ENCODE data around the gene IQCE.

The IQCE gene

GRCh38 chr7:2616387-2617324 is 57.9 kb downstream of the IQCE start:
- no peak for DNase-seq (ENCODE audit: low read depth)

- no peak for DNase-seq (ENCODE audit: low read depth)
These were observed 58.6 kb downstream of the IQCE start for GRCh38 chr7:2617325-2617905.

GRCh38 chr7:2619116-2619515 is 60.3 kb downstream of the IQCE start:
- DNase-seq (ENCODE audit: low read depth) = peak; percentile 44

GRCh38 chr7:2621061-2621828 is 62.5 kb downstream of the IQCE start:
- DNase-seq (ENCODE audit: low read depth) = peak; percentile 79

- no peak for DNase-seq (ENCODE audit: low read depth)
These were observed 63.3 kb downstream of the IQCE start for GRCh38 chr7:2621948-2622640.

- no peak for DNase-seq (ENCODE audit: low read depth)
These were observed 64.3 kb downstream of the IQCE start for GRCh38 chr7:2622869-2623697.

- no peak for DNase-seq (ENCODE audit: low read depth)
These were observed 64.9 kb downstream of the IQCE start for GRCh38 chr7:2623698-2624014.

GRCh38 chr7:2624293-2624886 is 65.6 kb downstream of the IQCE start:
- no peak for DNase-seq (ENCODE audit: low read depth)

- DNase-seq (ENCODE audit: low read depth) = no peak
These were observed 67.8 kb downstream of the IQCE start for GRCh38 chr7:2626498-2627117.

- no peak for DNase-seq (ENCODE audit: low read depth)
These were observed 68.7 kb downstream of the IQCE start for GRCh38 chr7:2627258-2628129.

GRCh38 chr7:2628130-2628482 is 69.3 kb downstream of the IQCE start:
- DNase-seq (ENCODE audit: low read depth) = no peak

- DNase-seq (ENCODE audit: low read depth) = no peak
These were observed 70.1 kb downstream of the IQCE start for GRCh38 chr7:2628891-2629290.

GRCh38 chr7:2629746-2630681 is 71.2 kb downstream of the IQCE start:
- DNase-seq (ENCODE audit: low read depth) = no peak

- DNase-seq (ENCODE audit: low read depth) = no peak
These were observed 73.4 kb downstream of the IQCE start, which contains the start of gene TTYH3 for GRCh38 chr7:2631946-2632732. TTYH3 (plus strand) TSS chr7:2631986; CDS start chr7:2632156, 170 bp downstream.

GRCh38 chr7:2632733-2633537 is 74.2 kb downstream of the IQCE start:
- peak; percentile 70 for DNase-seq (ENCODE audit: low read depth)

GRCh38 chr7:2633538-2634266 is 74.9 kb downstream of the IQCE start:
- DNase-seq (ENCODE audit: low read depth) = peak; percentile 91

Measured in iris pigment epithelial cell (primary cell).